ENCODE results near the gene ZNF83. TPM values are rescaled to one million over a fixed set of nuclear protein-coding genes. Genes with fewer than 3 reads are reported as not detected.
"Not testable (repeated sequence)": the region's sequence is repeated elsewhere in the genome, so short reads cannot be mapped to it uniquely, and the experiment has no call there.

The ZNF83 gene
- total RNA-seq, result 10 to 100 TPM; 51.5 to 53.5 TPM

DNA sequence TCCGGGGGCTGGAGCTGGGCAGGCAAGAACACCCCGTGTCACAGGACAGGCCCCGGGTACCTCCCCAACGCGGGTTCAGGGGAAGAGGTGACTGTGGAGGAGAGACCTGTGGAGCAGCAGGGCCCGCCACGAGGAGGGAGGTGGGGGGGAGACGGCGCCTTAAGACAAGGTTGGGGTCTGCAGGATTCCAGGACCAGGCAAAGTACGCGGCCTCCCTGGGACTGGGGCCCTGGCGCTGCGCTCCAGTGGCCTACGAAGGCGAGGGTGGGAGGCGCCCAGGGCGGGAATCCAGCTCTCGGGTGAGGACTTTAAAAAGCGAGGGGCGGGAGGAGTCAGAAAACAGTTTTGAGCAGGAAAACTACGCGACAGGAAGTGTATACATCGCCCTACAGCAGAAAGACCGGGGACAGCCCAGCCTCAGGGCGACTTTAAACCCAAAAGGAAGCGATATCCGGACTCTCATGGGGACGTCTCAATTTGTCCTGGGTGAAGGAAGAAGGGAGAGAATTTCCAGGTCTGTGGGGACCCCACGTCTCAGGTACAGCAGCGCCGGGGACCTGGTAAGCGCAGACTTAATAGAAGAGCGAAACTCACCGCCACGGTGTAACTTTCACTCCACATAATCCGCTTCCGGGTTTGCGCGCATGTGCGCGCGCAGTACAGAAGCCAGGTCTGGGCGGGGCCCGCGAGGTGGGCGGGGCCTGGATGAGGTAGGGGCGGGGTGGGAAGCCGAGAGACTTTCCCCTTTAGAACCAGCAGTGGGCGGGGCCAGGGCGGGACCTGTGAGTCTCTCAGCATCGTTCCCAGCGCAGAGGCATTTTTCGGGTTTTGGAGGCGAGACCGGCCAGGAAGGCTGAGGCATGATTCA is at the start of gene ZNF83:
ZNF83 (minus strand) TSS at position 638 of the 868 bp plus-strand sequence.
- ChIA-PET POLR2A (interaction anchor here (0.6 to 1.3 kb wide), 7 partner anchors 15 to 116 kb away, joined by 3 to 8 read pairs (median 3); no protein-coding TSS in a partner anchor), CTCF (no interaction called here)
- H3K4me1 Mint-ChIP-seq (ENCODE audit: low read depth), result peaks cover 17% of the 10 kb centered on the region
- peaks cover 51% of the 10 kb centered on the region for H3K36me3 Mint-ChIP-seq (ENCODE audit: low read depth)
- DNase-seq (peak; percentile 96), ATAC-seq (peak; percentile 95)
- H3K27ac Mint-ChIP-seq, result peak within 1 kb of the TSS; percentile 94
- H3K27me3 Mint-ChIP-seq (ENCODE audit: low read depth), result no peaks in the 10 kb centered on the region
- peak within 1 kb of the TSS; percentile 85 for H3K4me3 Mint-ChIP-seq
- peaks cover 27% of the 10 kb centered on the region for H3K9me3 Mint-ChIP-seq (ENCODE audit: insufficient read depth)

DNA sequence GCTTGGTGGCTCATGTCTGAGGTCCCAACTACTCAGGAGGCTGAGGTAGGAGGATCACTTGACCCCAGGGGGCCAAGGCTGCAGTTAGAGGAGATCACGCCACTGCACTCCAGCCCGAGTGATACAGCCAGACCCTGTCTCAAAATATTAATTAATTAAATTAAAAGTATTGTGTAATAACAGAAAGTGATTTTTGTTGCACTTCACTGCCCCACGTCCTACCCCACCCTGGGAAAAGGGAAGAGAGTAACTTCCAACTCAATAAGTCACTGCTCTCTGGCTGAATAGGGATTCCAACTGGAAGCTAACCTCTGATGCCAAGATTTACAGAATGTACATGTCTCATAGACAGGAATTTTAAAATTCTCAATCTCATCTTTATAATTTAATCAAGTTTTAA is 49.5 kb upstream of the ZNF83 start:
- Mint-ChIP-seq H3K4me3 (no peak overlapping the region), H3K4me1 (ENCODE audit: low read depth) (peaks cover 36% of the 10 kb centered on the region), H3K9me3 (ENCODE audit: insufficient read depth) (no peaks in the 10 kb centered on the region), H3K27me3 (ENCODE audit: low read depth) (no peaks in the 10 kb centered on the region), H3K27ac (no peak overlapping the region), H3K36me3 (ENCODE audit: low read depth) (peaks cover 54% of the 10 kb centered on the region)
- ChIA-PET CTCF (no interaction called here), POLR2A (interaction anchor here (0.6 kb wide), 2 partner anchors 12 to 304 kb away, joined by 3 read pairs; no protein-coding TSS in a partner anchor)
- no peak for DNase-seq
- no peak for ATAC-seq

DNA sequence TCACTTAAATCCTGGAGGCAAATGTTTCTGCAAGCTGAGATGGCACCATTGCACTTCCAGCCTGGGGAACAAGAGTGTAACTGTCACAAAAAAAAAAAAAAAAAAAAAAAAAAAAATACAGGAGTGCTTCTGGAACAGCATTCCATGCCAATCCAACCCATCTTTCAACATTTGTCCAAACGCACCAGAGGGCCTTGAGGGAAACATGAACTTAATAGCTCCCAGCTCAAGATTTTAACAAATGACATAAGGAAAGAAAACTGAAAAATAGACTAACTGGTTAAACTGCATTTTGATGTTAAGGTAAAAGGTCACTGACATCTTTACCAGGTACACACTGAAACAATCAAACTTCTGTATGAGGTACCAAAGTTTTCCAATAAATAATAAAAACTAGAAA is 47.7 kb upstream of the ZNF83 start:
- Mint-ChIP-seq H3K4me3 (no peak overlapping the region), H3K4me1 (ENCODE audit: low read depth) (peaks cover 32% of the 10 kb centered on the region), H3K27me3 (ENCODE audit: low read depth) (no peaks in the 10 kb centered on the region), H3K36me3 (ENCODE audit: low read depth) (peaks cover 65% of the 10 kb centered on the region), H3K9me3 (ENCODE audit: insufficient read depth) (no peaks in the 10 kb centered on the region), H3K27ac (no peak overlapping the region)
- POLR2A ChIA-PET, result no interaction called here
- ATAC-seq (no peak), DNase-seq (no peak)
- CTCF ChIA-PET, result no interaction called here

DNA sequence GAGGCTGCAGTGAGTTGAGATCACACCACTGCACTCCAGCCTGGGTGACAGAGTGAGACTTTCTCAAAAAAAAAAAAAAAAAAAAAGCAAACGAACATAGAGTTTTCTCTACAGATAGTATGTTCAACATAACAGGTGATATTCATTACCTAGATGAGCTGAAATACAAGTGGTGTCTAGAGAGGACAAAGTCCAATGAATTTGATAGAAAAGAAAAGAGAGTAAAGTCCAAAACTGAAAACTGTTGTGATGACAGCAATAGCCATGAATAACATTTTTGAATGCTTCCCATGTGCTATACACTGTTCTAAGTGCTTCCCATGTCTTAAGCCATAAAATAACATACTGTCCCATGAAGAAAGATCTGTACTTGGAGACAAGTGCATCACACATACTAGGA is 43.1 kb upstream of the ZNF83 start:
- Mint-ChIP-seq H3K36me3 (ENCODE audit: low read depth) (peaks cover 70% of the 10 kb centered on the region), H3K4me1 (ENCODE audit: low read depth) (peaks cover 14% of the 10 kb centered on the region)
- DNase-seq; H3K4me3 Mint-ChIP-seq; H3K27me3 Mint-ChIP-seq (ENCODE audit: low read depth); H3K9me3 Mint-ChIP-seq (ENCODE audit: insufficient read depth); CTCF ChIA-PET; POLR2A ChIA-PET; ATAC-seq; H3K27ac Mint-ChIP-seq: not testable (repeated sequence)

DNA sequence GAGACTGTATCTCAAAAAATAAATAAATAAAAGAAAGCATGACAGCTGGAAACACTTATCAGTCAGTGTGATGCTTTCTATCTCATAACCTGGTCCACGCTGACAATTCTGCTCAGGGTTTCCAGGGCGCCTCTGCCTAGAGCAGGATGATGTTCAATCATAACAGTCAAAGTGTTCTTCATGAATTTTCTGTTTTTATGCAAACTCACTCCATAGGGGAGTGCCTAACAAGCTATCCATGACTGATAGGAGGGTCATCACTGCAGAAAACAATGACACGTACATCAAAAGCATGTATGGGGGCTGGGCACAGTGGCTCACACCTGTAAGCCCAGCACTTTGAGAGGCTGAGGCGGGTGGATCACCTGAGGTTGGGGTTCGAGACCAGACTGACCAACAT is 41.4 kb upstream of the ZNF83 start:
- ATAC-seq (no peak), DNase-seq (no peak)
- ChIA-PET CTCF (no interaction called here), POLR2A (interaction anchor here (0.6 kb wide), 1 partner anchor 94 kb away, joined by 3 read pairs; no protein-coding TSS in a partner anchor)
- H3K9me3 Mint-ChIP-seq (ENCODE audit: insufficient read depth), result peaks cover 12% of the 10 kb centered on the region
- H3K27ac Mint-ChIP-seq, result peak overlapping the region; percentile 19
- H3K27me3 Mint-ChIP-seq (ENCODE audit: low read depth), result no peaks in the 10 kb centered on the region
- H3K4me3 Mint-ChIP-seq, result no peak overlapping the region
- H3K4me1 Mint-ChIP-seq (ENCODE audit: low read depth), result peaks cover 22% of the 10 kb centered on the region
- H3K36me3 Mint-ChIP-seq (ENCODE audit: low read depth), result peaks cover 73% of the 10 kb centered on the region

DNA sequence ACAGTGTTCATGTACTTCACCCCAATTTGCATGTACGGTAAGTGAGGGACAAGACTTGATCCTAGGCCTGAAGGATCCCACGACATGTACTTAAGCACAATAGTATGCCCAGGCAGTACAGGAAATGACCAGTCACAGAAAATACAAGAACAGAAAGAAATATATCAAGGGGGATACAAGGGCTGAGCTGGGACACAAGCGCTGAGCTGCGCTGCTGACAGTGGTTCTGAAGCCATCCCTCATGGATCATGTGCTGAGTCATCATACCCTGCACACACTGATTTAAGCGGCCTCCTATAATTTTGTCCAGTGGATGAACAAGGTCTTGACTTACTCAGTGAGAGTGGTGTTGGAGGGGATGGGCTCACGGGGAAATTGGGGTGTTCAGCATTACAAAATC is 37.1 kb upstream of the ZNF83 start:
- ATAC-seq; H3K27me3 Mint-ChIP-seq (ENCODE audit: low read depth); H3K4me3 Mint-ChIP-seq; CTCF ChIA-PET; H3K27ac Mint-ChIP-seq; DNase-seq; POLR2A ChIA-PET: not testable (repeated sequence)
- H3K4me1 Mint-ChIP-seq (ENCODE audit: low read depth), result peaks cover 26% of the 10 kb centered on the region
- H3K9me3 Mint-ChIP-seq (ENCODE audit: insufficient read depth), result peaks cover 23% of the 10 kb centered on the region
- H3K36me3 Mint-ChIP-seq (ENCODE audit: low read depth), result peaks cover 74% of the 10 kb centered on the region

DNA sequence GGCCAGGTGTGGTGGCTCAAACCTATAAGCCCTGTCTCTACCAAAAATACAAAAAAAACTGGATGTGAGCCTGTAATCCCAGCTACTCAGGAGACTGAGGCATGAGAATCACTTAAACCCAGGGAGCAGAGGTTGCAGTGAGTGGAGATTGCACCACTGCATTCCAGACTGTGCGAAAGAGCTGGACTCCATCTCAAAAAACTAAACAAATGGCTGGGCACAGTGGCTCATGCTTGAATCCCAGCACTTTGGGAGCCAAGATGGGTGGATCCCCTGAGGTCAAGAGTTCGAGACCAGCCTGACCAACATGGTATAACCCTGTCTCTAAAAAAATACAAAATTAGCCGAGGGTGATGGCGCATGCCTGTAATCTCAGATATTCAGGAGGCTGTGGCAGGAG is 34.9 kb upstream of the ZNF83 start:
- no peak overlapping the region for H3K27ac Mint-ChIP-seq
- ATAC-seq, result no peak
- H3K27me3 Mint-ChIP-seq (ENCODE audit: low read depth), result no peaks in the 10 kb centered on the region
- peaks cover 19% of the 10 kb centered on the region for H3K4me1 Mint-ChIP-seq (ENCODE audit: low read depth)
- no peak overlapping the region for H3K4me3 Mint-ChIP-seq
- DNase-seq, result no peak
- CTCF ChIA-PET, result no interaction called here
- peaks cover 20% of the 10 kb centered on the region for H3K9me3 Mint-ChIP-seq (ENCODE audit: insufficient read depth)
- POLR2A ChIA-PET, result no interaction called here
- peaks cover 79% of the 10 kb centered on the region for H3K36me3 Mint-ChIP-seq (ENCODE audit: low read depth)

DNA sequence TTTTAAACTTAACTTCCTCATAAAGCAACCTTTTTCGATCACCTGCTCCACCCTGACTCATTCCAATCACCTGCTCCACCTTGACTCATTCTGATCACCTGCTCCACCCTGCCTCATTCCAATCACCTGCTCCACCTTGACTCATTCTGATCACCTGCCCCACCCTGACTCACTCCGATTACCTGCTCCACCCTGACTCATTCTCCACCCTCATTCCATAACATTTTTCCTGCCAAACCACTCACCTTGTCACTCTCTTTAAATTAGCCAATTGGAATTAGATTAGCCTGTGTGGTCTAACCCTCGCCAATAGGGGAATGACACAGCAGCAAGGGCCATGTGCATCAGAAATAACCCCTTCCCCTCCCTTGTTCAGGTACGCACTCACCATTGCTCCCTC is 31.9 kb upstream of the ZNF83 start:
- peaks cover 11% of the 10 kb centered on the region for H3K9me3 Mint-ChIP-seq (ENCODE audit: insufficient read depth)
- ChIA-PET CTCF (no interaction called here), POLR2A (no interaction called here)
- peaks cover 14% of the 10 kb centered on the region for H3K4me1 Mint-ChIP-seq (ENCODE audit: low read depth)
- peak overlapping the region; percentile 1 for H3K27ac Mint-ChIP-seq
- no peak for DNase-seq
- H3K4me3 Mint-ChIP-seq, result no peak overlapping the region
- H3K27me3 Mint-ChIP-seq (ENCODE audit: low read depth), result no peaks in the 10 kb centered on the region
- H3K36me3 Mint-ChIP-seq (ENCODE audit: low read depth), result peaks cover 81% of the 10 kb centered on the region
- no peak for ATAC-seq

DNA sequence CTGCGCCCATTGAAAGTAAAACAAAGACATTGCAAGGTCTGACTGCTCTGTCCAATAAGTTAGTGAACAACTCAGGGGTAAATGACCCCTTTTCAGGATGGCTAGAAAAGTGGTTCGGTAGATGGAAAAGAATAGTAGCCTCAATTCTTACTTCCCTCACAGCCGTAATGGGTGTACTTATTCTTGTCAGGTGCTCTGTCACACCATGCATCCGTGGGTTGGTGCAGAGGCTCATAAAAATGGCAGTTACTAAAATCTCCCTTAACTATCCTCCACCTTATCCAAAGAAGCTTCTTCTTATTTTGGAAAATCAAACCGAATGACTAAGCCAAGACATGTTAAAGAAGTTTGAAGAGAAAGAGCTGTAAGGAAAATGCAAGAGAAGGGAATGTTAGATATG is 31.4 kb upstream of the ZNF83 start:
- peaks cover 10% of the 10 kb centered on the region for H3K4me1 Mint-ChIP-seq (ENCODE audit: low read depth)
- H3K36me3 Mint-ChIP-seq (ENCODE audit: low read depth), result peaks cover 81% of the 10 kb centered on the region
- ChIA-PET CTCF (no interaction called here), POLR2A (no interaction called here)
- no peak for DNase-seq
- H3K27ac Mint-ChIP-seq, result no peak overlapping the region
- ATAC-seq, result no peak
- peaks cover 11% of the 10 kb centered on the region for H3K9me3 Mint-ChIP-seq (ENCODE audit: insufficient read depth)
- H3K4me3 Mint-ChIP-seq, result no peak overlapping the region
- H3K27me3 Mint-ChIP-seq (ENCODE audit: low read depth), result no peaks in the 10 kb centered on the region

DNA sequence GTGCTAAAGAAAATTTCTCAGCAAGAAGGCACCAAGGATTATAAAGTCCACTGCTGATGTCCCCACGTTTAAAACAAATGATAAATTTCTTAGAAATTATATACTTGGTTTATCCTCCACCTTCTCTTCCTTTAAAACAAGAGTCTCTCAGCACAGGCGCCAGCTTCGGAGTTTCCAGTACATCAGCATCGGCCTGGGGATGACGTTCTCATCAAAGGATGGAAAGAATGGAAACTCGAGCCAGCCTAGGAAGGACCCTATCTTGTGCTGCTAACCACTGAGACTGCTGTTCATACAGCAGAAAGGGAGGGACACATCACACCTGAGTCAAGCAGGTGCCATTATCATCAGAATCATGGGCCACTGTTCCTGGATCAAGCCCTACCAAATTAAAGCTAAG is 29.8 kb upstream of the ZNF83 start:
- no peak for DNase-seq
- H3K27ac Mint-ChIP-seq, result no peak overlapping the region
- peaks cover 2% of the 10 kb centered on the region for H3K4me1 Mint-ChIP-seq (ENCODE audit: low read depth)
- no peaks in the 10 kb centered on the region for H3K27me3 Mint-ChIP-seq (ENCODE audit: low read depth)
- H3K36me3 Mint-ChIP-seq (ENCODE audit: low read depth), result peaks cover 79% of the 10 kb centered on the region
- POLR2A ChIA-PET, result no interaction called here
- no peak overlapping the region for H3K4me3 Mint-ChIP-seq
- ATAC-seq, result no peak
- H3K9me3 Mint-ChIP-seq (ENCODE audit: insufficient read depth), result peaks cover 6% of the 10 kb centered on the region
- CTCF ChIA-PET, result no interaction called here

DNA sequence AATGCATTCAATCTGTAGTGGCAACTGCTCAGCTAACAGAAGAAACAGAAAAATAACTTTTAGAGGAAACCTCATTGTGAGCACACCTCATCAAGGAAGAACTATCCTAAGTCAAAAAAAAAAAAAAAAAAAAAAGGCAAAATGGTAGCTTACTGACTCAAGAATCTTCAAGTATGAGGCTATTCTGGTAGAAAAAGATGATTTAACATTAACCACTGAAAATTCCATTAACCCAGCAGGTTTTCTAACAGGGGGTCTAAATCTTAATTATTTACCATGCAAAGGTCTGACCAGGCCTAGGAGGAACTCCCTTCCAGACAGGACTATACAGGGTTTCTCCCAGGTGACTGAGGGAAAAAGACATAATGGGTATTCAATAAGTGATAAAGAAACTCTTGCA is 28.4 kb upstream of the ZNF83 start:
- Mint-ChIP-seq H3K36me3 (ENCODE audit: low read depth) (peaks cover 84% of the 10 kb centered on the region), H3K9me3 (ENCODE audit: insufficient read depth) (peaks cover 6% of the 10 kb centered on the region), H3K27me3 (ENCODE audit: low read depth) (no peaks in the 10 kb centered on the region), H3K4me1 (ENCODE audit: low read depth) (peaks cover 2% of the 10 kb centered on the region), H3K27ac (no peak overlapping the region), H3K4me3 (no peak overlapping the region)
- ATAC-seq, result no peak
- ChIA-PET POLR2A (no interaction called here), CTCF (interaction anchor here (1.2 kb wide), 1 partner anchor 429 kb away, joined by 3 read pairs; no protein-coding TSS in a partner anchor)
- no peak for DNase-seq

DNA sequence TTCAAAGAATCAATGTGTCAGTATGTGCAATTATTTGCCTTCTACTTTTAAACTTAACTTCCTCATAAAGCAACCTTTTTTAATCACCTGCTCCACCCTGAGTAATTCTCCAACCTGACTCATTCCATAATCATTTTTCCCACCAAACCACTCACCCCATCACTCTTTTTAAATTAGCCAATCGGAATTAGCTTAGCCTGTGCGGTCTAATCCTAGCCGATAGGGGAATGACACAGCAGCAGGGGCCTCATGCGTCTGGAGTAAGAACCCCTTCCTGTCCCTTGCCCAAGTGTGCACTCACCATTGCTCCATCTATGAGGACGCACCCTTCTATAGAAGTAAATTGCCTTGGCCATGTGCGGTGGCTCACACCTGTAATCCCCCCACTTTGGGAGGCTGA is 27.4 kb upstream of the ZNF83 start:
- H3K4me3 Mint-ChIP-seq, result no peak overlapping the region
- no peak overlapping the region for H3K27ac Mint-ChIP-seq
- ATAC-seq (no peak), DNase-seq (no peak)
- peaks cover 1% of the 10 kb centered on the region for H3K9me3 Mint-ChIP-seq (ENCODE audit: insufficient read depth)
- H3K36me3 Mint-ChIP-seq (ENCODE audit: low read depth), result peaks cover 84% of the 10 kb centered on the region
- H3K27me3 Mint-ChIP-seq (ENCODE audit: low read depth), result no peaks in the 10 kb centered on the region
- ChIA-PET CTCF (no interaction called here), POLR2A (no interaction called here)
- H3K4me1 Mint-ChIP-seq (ENCODE audit: low read depth), result no peaks in the 10 kb centered on the region
